IPS-NIHi7 (cell line): ENCODE measurements around the gene ZNF212.

Experiments
- DNase-seq: peaks from one replicate; pipeline ENCODE4 v3.0.0; 2012; ENCODE audit warnings: mixed read lengths; ENCODE audit errors: extremely low spot score

The ZNF212 gene

DNA sequence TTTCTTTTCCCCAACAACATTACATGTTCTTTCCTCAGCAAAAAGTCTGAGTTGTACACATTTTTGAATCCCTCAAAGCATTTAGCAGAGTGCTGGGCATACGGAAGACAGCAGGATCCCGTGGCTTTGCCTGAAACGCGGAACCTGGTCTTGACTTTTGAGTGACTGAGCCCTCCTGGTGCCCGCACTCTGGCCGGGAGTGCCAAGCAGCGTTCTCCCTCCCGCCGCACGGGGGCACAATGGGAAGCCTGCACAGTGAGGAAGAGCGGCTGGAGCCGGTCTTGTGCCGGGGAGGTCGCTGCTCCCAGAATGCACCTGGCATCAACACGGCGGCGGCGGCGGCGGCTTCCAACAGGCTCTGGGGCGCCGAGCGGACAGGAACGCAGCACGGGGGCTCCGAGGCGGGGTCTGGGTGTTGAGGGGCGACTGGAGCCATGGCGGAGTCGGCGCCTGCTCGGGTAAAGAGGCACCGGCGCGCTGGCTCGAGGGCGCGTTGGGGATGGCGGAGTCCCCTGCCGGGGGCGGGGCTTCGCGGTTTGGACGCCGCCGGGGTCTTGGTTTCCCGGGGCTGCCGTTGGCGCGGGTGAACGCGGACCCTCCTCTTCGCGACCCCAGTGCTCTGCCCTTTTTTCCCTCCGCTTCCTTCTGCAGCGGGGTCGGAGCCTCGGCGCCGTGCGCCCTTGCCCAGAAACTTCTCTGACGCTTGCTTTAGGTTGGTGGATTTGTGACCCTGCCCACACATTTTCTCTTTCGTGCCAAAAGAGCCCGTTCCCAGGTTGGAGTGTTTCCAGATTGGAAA, at the start of gene ZNF212:
Gene ZNF212 (plus strand): TSS at position 307 of the 799 bp plus-strand sequence. CDS start 128 bp downstream, at position 435.
- DNase-seq: peak; percentile 100

DNA sequence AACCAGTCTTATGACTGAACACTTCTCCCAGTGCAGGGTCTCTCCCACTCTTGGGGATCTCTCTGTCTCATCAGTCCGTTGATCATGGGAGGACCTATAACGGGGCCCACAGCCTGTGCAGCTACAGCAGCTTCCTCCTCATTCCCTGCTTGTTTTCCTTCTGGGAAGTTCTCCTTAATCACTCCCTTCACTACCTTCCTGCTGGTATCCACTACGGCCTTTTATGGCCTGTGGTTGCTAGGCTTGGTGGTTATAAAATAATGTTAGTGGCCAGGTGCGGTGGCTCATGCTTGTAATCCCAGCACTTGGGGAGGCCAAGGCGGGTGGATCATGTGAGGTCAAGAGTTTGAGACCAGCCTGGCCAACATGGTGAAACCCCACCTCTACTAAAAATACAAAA, 47.6 kb upstream of the ZNF212 start:
- no peak for DNase-seq

GRCh38 chr7:149194799-149195179, 44.7 kb upstream of the ZNF212 start:
- no peak for DNase-seq

- DNase-seq: peak; percentile 98
Measured at GRCh38 chr7:149195180-149196150, 44.0 kb upstream of the ZNF212 start, which contains the start of gene ZNF282. Gene ZNF282, plus strand, starts transcription at chr7:149195546. Its CDS starts 44 bp downstream, at chr7:149195590.

GRCh38 chr7:149196151-149196704, 43.2 kb upstream of the ZNF212 start:
- DNase-seq: no peak

DNA sequence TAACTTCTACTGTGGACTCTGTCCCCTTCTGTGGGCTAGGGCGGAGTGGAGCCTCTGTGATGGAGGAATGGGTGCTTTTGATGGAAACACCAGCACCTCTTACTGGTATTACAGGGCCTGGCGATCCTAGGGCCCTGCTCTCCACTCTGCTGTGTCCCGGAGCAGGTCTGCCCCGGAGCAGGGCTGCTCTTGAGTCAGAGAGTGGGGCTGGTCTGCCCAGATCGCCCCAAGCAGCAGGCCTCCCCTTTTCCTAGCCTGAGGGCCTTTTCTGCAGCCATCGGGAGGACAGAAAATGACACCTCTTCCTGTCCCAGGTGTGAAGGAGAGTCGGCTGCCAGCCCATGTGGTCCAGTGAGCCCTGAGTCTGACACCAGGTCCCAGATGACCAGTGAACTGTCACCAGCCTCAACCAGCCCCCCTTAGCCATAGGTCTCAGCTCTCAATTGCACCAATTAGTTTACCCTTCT, 42.7 kb upstream of the ZNF212 start:
- no peak for DNase-seq

DNA sequence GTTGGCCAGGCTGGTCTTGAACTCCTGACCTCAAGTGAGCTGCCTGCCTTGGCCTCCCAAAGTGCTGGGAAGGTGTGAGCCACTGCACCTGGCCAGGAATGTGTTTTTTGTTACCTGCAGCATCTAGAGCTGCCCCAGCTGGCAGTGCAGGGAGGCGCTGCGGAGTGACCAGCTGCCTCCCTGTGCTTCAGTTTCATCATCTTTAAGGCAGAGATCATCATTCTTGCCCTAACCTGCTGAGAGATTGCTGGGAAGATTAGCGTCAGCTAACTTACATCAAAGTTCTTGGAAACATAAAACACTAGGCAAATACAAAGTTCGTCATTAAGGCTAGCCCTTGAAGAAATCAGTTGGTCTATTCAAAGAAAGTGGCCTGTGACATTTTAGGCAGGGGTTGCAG, 41.8 kb upstream of the ZNF212 start:
- no peak for DNase-seq

- no peak for DNase-seq
Measured at GRCh38 chr7:149198161-149198816, 41.2 kb upstream of the ZNF212 start.

GRCh38 chr7:149199234-149199995, 40.0 kb upstream of the ZNF212 start:
- DNase-seq: no peak

DNA sequence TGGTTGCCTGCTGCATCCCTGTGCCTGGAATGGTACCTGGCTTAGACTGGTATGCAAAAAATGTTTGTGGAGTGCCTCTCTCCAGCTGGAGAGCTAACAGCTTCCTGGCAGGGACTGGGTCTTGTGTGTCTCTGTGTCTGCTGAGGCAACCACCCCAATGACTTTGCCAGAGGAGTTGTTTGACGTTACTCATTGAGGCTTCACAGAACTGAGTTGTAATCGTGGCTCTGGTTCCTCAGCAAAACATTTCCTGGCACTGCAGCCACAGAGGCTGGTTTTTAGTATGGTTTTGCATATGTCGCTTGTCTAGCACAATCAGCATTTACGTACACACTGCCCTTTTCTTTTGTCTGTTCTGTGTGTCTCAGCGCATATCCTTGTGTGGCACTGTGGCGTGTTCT, 36.6 kb upstream of the ZNF212 start:
- no peak for DNase-seq

- no peak for DNase-seq
Measured at GRCh38 chr7:149205690-149206381, 33.6 kb upstream of the ZNF212 start.

- no peak for DNase-seq
Measured at GRCh38 chr7:149207324-149208035, 32.0 kb upstream of the ZNF212 start.

- DNase-seq: peak; percentile 91
Measured at GRCh38 chr7:149209518-149210269, 29.8 kb upstream of the ZNF212 start.

- no peak for DNase-seq
Measured at GRCh38 chr7:149210551-149210950, 28.9 kb upstream of the ZNF212 start.

GRCh38 chr7:149214020-149214720, 25.3 kb upstream of the ZNF212 start:
- no peak for DNase-seq

- DNase-seq: no peak
Measured at GRCh38 chr7:149216402-149216801, 23.0 kb upstream of the ZNF212 start.

GRCh38 chr7:149217570-149217969, 21.9 kb upstream of the ZNF212 start:
- no peak for DNase-seq
